ENCODE measurements around the gene RAB23. TPM values are rescaled to one million over a fixed set of nuclear protein-coding genes. Genes with fewer than 3 reads are reported as not detected.

Gene RAB23
- total and polyA plus RNA-seq, 8 donors: 14.0 to 27.3 (median 24.4) TPM

- peak; percentile 6 for ATAC-seq
- intact Hi-C loops (cut with DNase I): no loop called here
- Histone ChIP-seq H3K27ac (peak overlapping the region; percentile 13 to 72), H3K27me3 (no peaks in the 10 kb centered on the region), H3K4me1 (peaks cover 0 to 14% of the 10 kb centered on the region in 2 donors), H3K4me3 (no peak overlapping the region), H3K36me3 (peaks cover 0 to 6% of the 10 kb centered on the region in 2 donors), H3K9me3 (no peaks in the 10 kb centered on the region)
- peak in 2 of 4 donors; percentile 51 to 68 for DNase-seq
- TF ChIP-seq, protein P1, sequence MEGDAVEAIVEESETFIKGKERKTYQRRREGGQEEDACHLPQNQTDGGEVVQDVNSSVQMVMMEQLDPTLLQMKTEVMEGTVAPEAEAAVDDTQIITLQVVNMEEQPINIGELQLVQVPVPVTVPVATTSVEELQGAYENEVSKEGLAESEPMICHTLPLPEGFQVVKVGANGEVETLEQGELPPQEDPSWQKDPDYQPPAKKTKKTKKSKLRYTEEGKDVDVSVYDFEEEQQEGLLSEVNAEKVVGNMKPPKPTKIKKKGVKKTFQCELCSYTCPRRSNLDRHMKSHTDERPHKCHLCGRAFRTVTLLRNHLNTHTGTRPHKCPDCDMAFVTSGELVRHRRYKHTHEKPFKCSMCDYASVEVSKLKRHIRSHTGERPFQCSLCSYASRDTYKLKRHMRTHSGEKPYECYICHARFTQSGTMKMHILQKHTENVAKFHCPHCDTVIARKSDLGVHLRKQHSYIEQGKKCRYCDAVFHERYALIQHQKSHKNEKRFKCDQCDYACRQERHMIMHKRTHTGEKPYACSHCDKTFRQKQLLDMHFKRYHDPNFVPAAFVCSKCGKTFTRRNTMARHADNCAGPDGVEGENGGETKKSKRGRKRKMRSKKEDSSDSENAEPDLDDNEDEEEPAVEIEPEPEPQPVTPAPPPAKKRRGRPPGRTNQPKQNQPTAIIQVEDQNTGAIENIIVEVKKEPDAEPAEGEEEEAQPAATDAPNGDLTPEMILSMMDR (IDR thresholded peaks at IDR 0.05): no peak
Measured at GRCh38 chr6:57177545-57178265, 44.4 kb downstream of the RAB23 start.

DNA sequence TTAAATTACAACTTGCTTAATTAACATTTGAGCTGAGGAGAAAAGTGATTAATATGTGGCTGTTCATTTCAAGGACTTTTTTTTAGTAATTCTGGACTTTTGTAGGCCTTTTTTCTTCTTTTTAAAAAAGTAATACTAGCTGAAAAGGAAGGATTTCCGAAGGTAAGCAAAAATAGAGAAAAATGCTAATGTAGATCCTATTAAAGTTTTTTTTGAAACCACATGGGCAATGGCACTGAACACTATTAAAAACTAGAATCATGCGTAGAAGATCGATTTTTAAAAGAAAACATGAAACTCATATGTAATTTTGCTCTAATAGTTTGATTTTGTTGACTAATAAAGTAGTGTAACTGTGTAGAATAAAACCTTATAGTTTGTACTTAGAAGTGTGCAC is 47.6 kb downstream of the RAB23 start:
- Histone ChIP-seq H3K27ac (peak overlapping the region in 1 of 2 donors; percentile 92), H3K36me3 (no peaks in the 10 kb centered on the region), H3K27me3 (no peaks in the 10 kb centered on the region), H3K4me1 (peaks cover 0 to 21% of the 10 kb centered on the region in 2 donors), H3K9me3 (no peaks in the 10 kb centered on the region), H3K4me3 (peak overlapping the region; percentile 62 to 74)
- DNase-seq (no peak), ATAC-seq (no peak)
- intact Hi-C loops (cut with DNase I): no loop called here
- TF ChIP-seq, protein P1 (IDR thresholded peaks at IDR 0.05): no peak

GRCh38 chr6:57173886-57174510 is 48.1 kb downstream of the RAB23 start:
- Histone ChIP-seq H3K27me3 (no peaks in the 10 kb centered on the region), H3K27ac (peak overlapping the region; percentile 79 to 92), H3K9me3 (no peaks in the 10 kb centered on the region), H3K36me3 (no peaks in the 10 kb centered on the region), H3K4me3 (peak overlapping the region; percentile 62 to 74), H3K4me1 (peaks cover 0 to 21% of the 10 kb centered on the region in 2 donors)
- TF ChIP-seq, protein P1 (IDR thresholded peaks at IDR 0.05): no peak
- intact Hi-C loops (cut with DNase I): no loop called here
- ATAC-seq: peak; percentile 37
- DNase-seq: no peak

GRCh38 chr6:57173056-57173885 is 48.8 kb downstream of the RAB23 start:
- no peak for DNase-seq
- intact Hi-C loops (cut with DNase I): no loop called here
- Histone ChIP-seq H3K27ac (peak overlapping the region; percentile 79 to 92), H3K9me3 (no peaks in the 10 kb centered on the region), H3K36me3 (no peaks in the 10 kb centered on the region), H3K27me3 (no peaks in the 10 kb centered on the region), H3K4me3 (peak overlapping the region; percentile 62 to 74), H3K4me1 (peaks cover 0 to 21% of the 10 kb centered on the region in 2 donors)
- ATAC-seq: peak; percentile 25
- TF ChIP-seq, protein P1 (IDR thresholded peaks at IDR 0.05): no peak

Measured in left lung (tissue), 10 donors.